ENCODE results near the gene MAN1C1.

The MAN1C1 gene

DNA sequence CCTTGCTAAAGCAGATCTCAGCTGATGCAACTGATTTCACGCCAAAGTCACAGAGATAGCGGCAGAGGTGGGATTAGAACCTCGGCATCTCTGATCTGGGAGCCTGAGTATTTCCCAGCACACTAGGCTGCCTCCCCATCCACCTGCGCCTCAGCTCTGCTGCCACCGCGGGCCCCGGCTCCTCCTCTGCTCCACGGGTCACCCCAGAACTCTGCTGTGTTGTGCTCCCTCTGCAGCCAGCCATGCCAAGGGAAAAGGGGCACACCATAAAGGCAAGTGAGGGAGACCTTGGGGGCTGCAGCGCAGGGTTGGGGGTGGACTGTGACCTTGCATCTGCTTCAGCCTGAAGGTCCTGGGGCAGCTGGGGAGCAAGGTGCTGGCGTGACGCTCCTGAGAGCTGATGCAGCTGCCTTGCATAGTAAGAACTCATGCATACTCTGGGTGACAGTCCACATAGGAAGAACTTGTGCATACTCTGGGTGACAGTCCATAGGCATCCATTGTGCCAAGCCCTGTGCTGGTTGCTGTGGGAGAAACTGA lies 68.7 kb downstream of the MAN1C1 start:
- TF ChIP-seq, protein P1, sequence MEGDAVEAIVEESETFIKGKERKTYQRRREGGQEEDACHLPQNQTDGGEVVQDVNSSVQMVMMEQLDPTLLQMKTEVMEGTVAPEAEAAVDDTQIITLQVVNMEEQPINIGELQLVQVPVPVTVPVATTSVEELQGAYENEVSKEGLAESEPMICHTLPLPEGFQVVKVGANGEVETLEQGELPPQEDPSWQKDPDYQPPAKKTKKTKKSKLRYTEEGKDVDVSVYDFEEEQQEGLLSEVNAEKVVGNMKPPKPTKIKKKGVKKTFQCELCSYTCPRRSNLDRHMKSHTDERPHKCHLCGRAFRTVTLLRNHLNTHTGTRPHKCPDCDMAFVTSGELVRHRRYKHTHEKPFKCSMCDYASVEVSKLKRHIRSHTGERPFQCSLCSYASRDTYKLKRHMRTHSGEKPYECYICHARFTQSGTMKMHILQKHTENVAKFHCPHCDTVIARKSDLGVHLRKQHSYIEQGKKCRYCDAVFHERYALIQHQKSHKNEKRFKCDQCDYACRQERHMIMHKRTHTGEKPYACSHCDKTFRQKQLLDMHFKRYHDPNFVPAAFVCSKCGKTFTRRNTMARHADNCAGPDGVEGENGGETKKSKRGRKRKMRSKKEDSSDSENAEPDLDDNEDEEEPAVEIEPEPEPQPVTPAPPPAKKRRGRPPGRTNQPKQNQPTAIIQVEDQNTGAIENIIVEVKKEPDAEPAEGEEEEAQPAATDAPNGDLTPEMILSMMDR (IDR thresholded peaks at IDR 0.05): no peak
- Histone ChIP-seq H3K4me1 (no peaks in the 10 kb centered on the region), H3K4me3 (ENCODE audit: low read depth, low read length) (no peak overlapping the region), H3K36me3 (ENCODE audit: control insufficient read depth, insufficient read depth, low read length) (no peaks in the 10 kb centered on the region), H3K27me3 (ENCODE audit: control insufficient read depth, insufficient read depth, low read length) (no peaks in the 10 kb centered on the region), H3K4me2 (ENCODE audit: low read length) (no peak overlapping the region), H3K9ac (no peak overlapping the region), H2AFZ (no peak overlapping the region), H3K79me2 (no peaks in the 10 kb centered on the region), H3K27ac (no peak overlapping the region), H3K9me3 (ENCODE audit: control insufficient read depth, low read length) (no peaks in the 10 kb centered on the region)

DNA sequence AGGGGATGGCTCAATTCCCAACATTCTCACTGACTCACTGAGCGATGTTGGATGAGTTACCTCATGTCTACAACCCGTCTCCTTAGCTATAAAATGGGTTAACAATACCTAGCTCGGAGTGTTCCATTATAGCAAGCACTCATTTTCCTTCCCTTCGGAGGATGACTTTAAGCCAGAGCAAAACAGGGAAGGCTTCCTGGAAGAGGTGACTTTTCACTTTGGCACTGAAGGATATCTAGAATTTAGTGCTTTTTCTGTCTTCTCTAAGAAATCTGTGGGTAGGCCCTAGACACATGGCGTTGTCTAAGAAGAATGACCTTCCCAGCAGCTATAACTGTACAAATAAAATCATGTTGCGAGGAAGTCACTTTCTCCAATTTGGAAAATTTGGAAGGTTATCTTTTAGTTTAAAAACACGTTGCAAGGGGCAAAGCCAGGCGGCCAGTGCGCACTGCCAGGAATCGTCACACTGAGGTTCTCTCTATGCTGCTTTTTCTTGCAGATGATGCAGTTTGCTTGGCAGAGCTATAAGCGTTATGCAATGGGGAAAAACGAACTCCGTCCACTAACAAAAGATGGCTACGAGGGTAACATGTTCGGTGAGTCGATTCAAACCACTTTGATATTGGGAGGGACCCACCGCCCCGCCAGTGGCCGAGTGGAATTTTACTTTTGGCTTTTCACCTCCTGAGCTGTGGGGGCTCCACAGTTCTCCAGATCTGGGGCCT lies 69.5 kb downstream of the MAN1C1 start:
- no peak overlapping the region for H3K27ac ChIP-seq
- no peaks in the 10 kb centered on the region for H3K79me2 ChIP-seq
- no peak overlapping the region for H2AFZ ChIP-seq
- H3K36me3 ChIP-seq (ENCODE audit: control insufficient read depth, insufficient read depth, low read length): no peaks in the 10 kb centered on the region
- no peaks in the 10 kb centered on the region for H3K4me1 ChIP-seq
- H3K4me3 ChIP-seq (ENCODE audit: low read depth, low read length): no peak overlapping the region
- H3K4me2 ChIP-seq (ENCODE audit: low read length): no peak overlapping the region
- H3K9ac ChIP-seq: no peak overlapping the region
- H3K27me3 ChIP-seq (ENCODE audit: control insufficient read depth, insufficient read depth, low read length): no peaks in the 10 kb centered on the region
- TF ChIP-seq, protein P1 (IDR thresholded peaks at IDR 0.05): no peak
- no peaks in the 10 kb centered on the region for H3K9me3 ChIP-seq (ENCODE audit: control insufficient read depth, low read length)

DNA sequence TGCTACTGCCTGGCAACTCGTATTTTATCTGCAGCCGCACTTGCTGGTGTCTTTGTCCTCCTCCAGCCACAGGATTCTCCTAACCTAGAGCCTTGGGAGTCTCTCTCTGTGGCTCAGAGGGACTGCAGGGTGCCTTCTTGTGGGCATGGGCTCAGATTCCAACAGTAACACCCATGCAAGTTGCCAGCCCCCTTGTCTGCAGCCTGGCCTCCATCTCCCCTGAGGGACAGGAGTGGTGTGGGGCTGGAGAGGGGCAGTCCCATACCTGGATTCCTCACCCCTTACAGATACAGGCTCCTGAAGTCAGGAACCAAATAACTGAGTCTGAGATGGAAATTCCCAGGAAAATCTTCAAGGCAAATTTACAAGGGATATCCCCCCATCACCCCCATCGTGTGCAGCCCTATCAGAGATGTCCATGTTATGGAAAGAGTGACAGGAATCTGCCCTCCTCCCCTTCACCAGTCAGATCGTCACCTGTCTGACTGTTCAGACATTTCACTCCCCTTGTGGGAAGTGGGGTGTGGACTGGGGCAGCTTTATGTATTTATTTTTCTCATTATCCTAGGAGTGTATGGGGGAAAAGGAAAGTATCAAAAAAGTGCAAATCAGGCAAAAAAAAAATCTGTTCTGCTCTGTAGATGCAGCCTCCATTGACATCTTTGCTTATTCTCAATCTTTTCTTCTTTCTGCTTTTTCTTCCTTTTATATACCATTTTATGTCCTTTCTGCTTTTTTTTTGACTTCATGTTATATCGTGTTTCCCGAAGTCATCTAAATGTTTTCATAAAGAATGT lies 70.8 kb downstream of the MAN1C1 start:
- TF ChIP-seq, protein P1 (IDR thresholded peaks at IDR 0.05): no peak
- H3K9me3 ChIP-seq (ENCODE audit: control insufficient read depth, low read length): no peaks in the 10 kb centered on the region
- H3K4me2 ChIP-seq (ENCODE audit: low read length): no peak overlapping the region
- H2AFZ ChIP-seq: no peak overlapping the region
- H3K27me3 ChIP-seq (ENCODE audit: control insufficient read depth, insufficient read depth, low read length): no peaks in the 10 kb centered on the region
- H3K79me2 ChIP-seq: no peaks in the 10 kb centered on the region
- H3K36me3 ChIP-seq (ENCODE audit: control insufficient read depth, insufficient read depth, low read length): no peaks in the 10 kb centered on the region
- no peak overlapping the region for H3K9ac ChIP-seq
- no peak overlapping the region for H3K4me3 ChIP-seq (ENCODE audit: low read depth, low read length)
- no peak overlapping the region for H3K27ac ChIP-seq
- H3K4me1 ChIP-seq: no peaks in the 10 kb centered on the region

DNA sequence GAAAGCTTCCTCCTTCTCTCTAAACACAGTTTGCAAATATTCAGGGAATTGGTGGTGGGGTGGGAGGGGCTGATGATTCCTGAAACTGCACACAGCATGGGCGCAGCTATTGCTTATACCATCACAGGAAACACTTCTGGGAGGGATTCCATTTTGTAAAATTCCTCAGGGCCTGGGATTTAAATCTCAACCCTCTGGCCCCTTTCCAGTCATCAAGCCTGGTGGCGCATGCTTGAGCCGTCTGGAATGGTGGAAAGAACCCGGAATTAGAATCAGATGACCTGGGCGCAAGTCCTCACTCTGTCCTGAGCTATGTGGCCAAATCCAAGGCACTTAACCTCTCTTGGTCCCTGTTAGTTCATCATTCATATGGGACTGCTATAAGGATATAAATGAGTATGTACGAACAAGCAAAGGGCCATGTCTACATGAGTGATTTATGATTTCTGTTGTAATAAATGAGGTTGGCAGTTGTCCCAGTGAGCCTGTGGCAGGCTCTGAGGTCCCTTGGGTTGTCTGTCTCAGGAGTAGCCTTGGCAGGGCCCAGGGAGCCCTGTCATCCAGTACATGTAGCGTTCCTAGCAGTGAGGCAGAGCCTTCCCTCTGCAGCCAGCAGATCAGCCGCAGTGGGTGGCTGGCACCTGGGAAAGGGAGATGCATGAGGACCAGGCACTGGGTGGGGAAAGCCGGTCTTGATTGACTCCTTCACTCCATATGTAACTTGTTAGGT lies 72.0 kb downstream of the MAN1C1 start:
- Histone ChIP-seq H2AFZ (no peak overlapping the region), H3K9me3 (ENCODE audit: control insufficient read depth, low read length) (no peaks in the 10 kb centered on the region), H3K4me2 (ENCODE audit: low read length) (no peak overlapping the region), H3K9ac (no peak overlapping the region), H3K4me1 (no peaks in the 10 kb centered on the region), H3K27me3 (ENCODE audit: control insufficient read depth, insufficient read depth, low read length) (no peaks in the 10 kb centered on the region), H3K79me2 (no peaks in the 10 kb centered on the region), H3K4me3 (ENCODE audit: low read depth, low read length) (no peak overlapping the region), H3K27ac (no peak overlapping the region), H3K36me3 (ENCODE audit: control insufficient read depth, insufficient read depth, low read length) (no peaks in the 10 kb centered on the region)
- TF ChIP-seq, protein P1 (IDR thresholded peaks at IDR 0.05): no peak

Data from parathyroid adenoma (tissue), 2 donors.